GM12875 (cell line): Measurements from ENCODE around the gene ADCY1.
"Not testable (repeated sequence)": the region's sequence is repeated elsewhere in the genome, so short reads cannot be mapped to it uniquely, and the experiment has no call there.

ENCODE experiments used
- H3K4me3 ChIP-seq: one replicate; pipeline ENCODE4 v1.5.1; 2011; ENCODE audit warnings: low read depth, low read length, control low read depth
- CTCF ChIP-seq: IDR thresholded peaks from 2 replicates; pipeline ENCODE4 v1.5.1; 2011; ENCODE audit warnings: low read depth, mild to moderate bottlenecking, control low read depth, inconsistent platforms, low read length, moderate library complexity, borderline replicate concordance; ENCODE audit not compliant: insufficient read depth

Gene ADCY1

GRCh38 chr7:45726883-45727282 lies 152.7 kb downstream of the ADCY1 start:
- no peak for TF ChIP-seq CTCF
- H3K4me3 ChIP-seq, result no peak overlapping the region

GRCh38 chr7:45731692-45732443 lies 157.7 kb downstream of the ADCY1 start:
- not testable (repeated sequence) for H3K4me3 ChIP-seq

GRCh38 chr7:45738920-45739319 lies 164.8 kb downstream of the ADCY1 start:
- not testable (repeated sequence) for H3K4me3 ChIP-seq

GRCh38 chr7:45740573-45740972 lies 166.4 kb downstream of the ADCY1 start:
- not testable (repeated sequence) for H3K4me3 ChIP-seq

GRCh38 chr7:45748976-45749375 lies 174.8 kb downstream of the ADCY1 start:
- not testable (repeated sequence) for H3K4me3 ChIP-seq

GRCh38 chr7:45751352-45751751 lies 177.2 kb downstream of the ADCY1 start:
- H3K4me3 ChIP-seq, result not testable (repeated sequence)

- not testable (repeated sequence) for H3K4me3 ChIP-seq
Observed at GRCh38 chr7:45756333-45756732, 182.2 kb downstream of the ADCY1 start.

- H3K4me3 ChIP-seq, result not testable (repeated sequence)
Observed at GRCh38 chr7:45756757-45757156, 182.6 kb downstream of the ADCY1 start.

- H3K4me3 ChIP-seq, result not testable (repeated sequence)
Observed at GRCh38 chr7:45759464-45759863, 185.3 kb downstream of the ADCY1 start.

GRCh38 chr7:45761545-45762205 lies 187.5 kb downstream of the ADCY1 start:
- not testable (repeated sequence) for H3K4me3 ChIP-seq

- not testable (repeated sequence) for H3K4me3 ChIP-seq
Observed at GRCh38 chr7:45762225-45762994, 188.2 kb downstream of the ADCY1 start.

GRCh38 chr7:45768516-45769394 lies 194.6 kb downstream of the ADCY1 start:
- H3K4me3 ChIP-seq, result peak overlapping the region; percentile 86

GRCh38 chr7:45769626-45770025 lies 195.5 kb downstream of the ADCY1 start:
- H3K4me3 ChIP-seq, result peak overlapping the region; percentile 86
